ENCODE measurements around the gene LIPE. TPM values are rescaled to one million over a fixed set of nuclear protein-coding genes. Genes with fewer than 3 reads are reported as not detected.
"Not testable (repeated sequence)": the region's sequence is repeated elsewhere in the genome, so short reads cannot be mapped to it uniquely, and the experiment has no call there.

LIPE gene
- total RNA-seq, 1 donor from 2014 or later: 3.7 TPM

GRCh38 chr19:42469311-42470235, 42.4 kb upstream of the LIPE start:
- TF ChIP-seq CTCF (conservative IDR thresholded peaks at IDR 0.05; ENCODE audit: low read depth, low read length): no peak
- DNase-seq (ENCODE audit: low read depth): no peak

GRCh38 chr19:42468273-42468796, 41.1 kb upstream of the LIPE start:
- no peak for DNase-seq (ENCODE audit: low read depth)
- H3K4me3 ChIP-seq (ENCODE audit: low read depth, low read length): no peak overlapping the region
- TF ChIP-seq CTCF (conservative IDR thresholded peaks at IDR 0.05; ENCODE audit: low read depth, low read length): no peak

More at GRCh38 chr19:42469311-42470235, 42.4 kb upstream of the LIPE start:
- H3K4me3 ChIP-seq (ENCODE audit: low read depth, low read length): no peak overlapping the region

- DNase-seq (ENCODE audit: low read depth): no peak
- H3K4me3 ChIP-seq (ENCODE audit: low read depth, low read length): no peak overlapping the region
- TF ChIP-seq CTCF (conservative IDR thresholded peaks at IDR 0.05; ENCODE audit: low read depth, low read length): no peak
These were observed 40.1 kb upstream of the LIPE start for GRCh38 chr19:42467183-42467760.

GRCh38 chr19:42466521-42467182, 39.5 kb upstream of the LIPE start:
- H3K4me3 ChIP-seq (ENCODE audit: low read depth, low read length): no peak overlapping the region
- DNase-seq (ENCODE audit: low read depth): no peak
- TF ChIP-seq CTCF (conservative IDR thresholded peaks at IDR 0.05; ENCODE audit: low read depth, low read length): no peak

GRCh38 chr19:42465827-42466280, 38.7 kb upstream of the LIPE start:
- no peak for TF ChIP-seq CTCF (conservative IDR thresholded peaks at IDR 0.05; ENCODE audit: low read depth, low read length)
- H3K4me3 ChIP-seq (ENCODE audit: low read depth, low read length): no peak overlapping the region
- no peak for DNase-seq (ENCODE audit: low read depth)

- H3K4me3 ChIP-seq (ENCODE audit: low read depth, low read length): no peak overlapping the region
- DNase-seq (ENCODE audit: low read depth): no peak
- TF ChIP-seq CTCF (conservative IDR thresholded peaks at IDR 0.05; ENCODE audit: low read depth, low read length): no peak
These were observed 34.6 kb upstream of the LIPE start for GRCh38 chr19:42461700-42462324.

- not testable (repeated sequence) for H3K4me3 ChIP-seq (ENCODE audit: low read depth, low read length); DNase-seq (ENCODE audit: low read depth)
These were observed 34.0 kb upstream of the LIPE start for GRCh38 chr19:42461231-42461630.
